GM18519 (cell line): ENCODE data around the gene RAB11A.

Experiments used
- ATAC-seq: cut with Tn5 transposase; IDR thresholded peaks from one replicate; pipeline ENCODE4 v1.9.1; 2021; ENCODE audit warnings: mild to moderate bottlenecking, moderate library complexity; ENCODE audit not compliant: unreplicated experiment, low FRiP score

Gene RAB11A

GRCh38 chr15:65869126-65869953 lies at the start of gene RAB11A:
Gene RAB11A (plus strand): TSS chr15:65869491. CDS start chr15:65869586, 95 bp downstream.
- peak; percentile 65 for ATAC-seq

GRCh38 chr15:65819563-65819960 lies 49.7 kb upstream of the RAB11A start:
- ATAC-seq: no peak

- ATAC-seq: no peak
These were observed 48.2 kb upstream of the RAB11A start for GRCh38 chr15:65821070-65821469.

GRCh38 chr15:65822316-65822715 lies 47.0 kb upstream of the RAB11A start:
- ATAC-seq: no peak

- no peak for ATAC-seq
These were observed 45.1 kb upstream of the RAB11A start for GRCh38 chr15:65824031-65824743.

- no peak for ATAC-seq
These were observed 44.2 kb upstream of the RAB11A start for GRCh38 chr15:65824941-65825544.

- no peak for ATAC-seq
These were observed 42.2 kb upstream of the RAB11A start for GRCh38 chr15:65827065-65827464.

GRCh38 chr15:65828585-65828984 lies 40.7 kb upstream of the RAB11A start:
- no peak for ATAC-seq

- ATAC-seq: no peak
These were observed 40.0 kb upstream of the RAB11A start for GRCh38 chr15:65829130-65829764.

GRCh38 chr15:65832549-65833364 lies 36.5 kb upstream of the RAB11A start:
- no peak for ATAC-seq

GRCh38 chr15:65833501-65834205 lies 35.6 kb upstream of the RAB11A start:
- ATAC-seq: no peak

GRCh38 chr15:65834603-65835282 lies 34.5 kb upstream of the RAB11A start:
- ATAC-seq: no peak

- no peak for ATAC-seq
These were observed 33.8 kb upstream of the RAB11A start for GRCh38 chr15:65835447-65835846.

GRCh38 chr15:65836665-65837064 lies 32.6 kb upstream of the RAB11A start:
- ATAC-seq: no peak

- no peak for ATAC-seq
These were observed 31.7 kb upstream of the RAB11A start for GRCh38 chr15:65837301-65838294.

GRCh38 chr15:65839354-65839901 lies 29.9 kb upstream of the RAB11A start:
- ATAC-seq: no peak

GRCh38 chr15:65839985-65840384 lies 29.3 kb upstream of the RAB11A start:
- no peak for ATAC-seq
